Stomach (tissue), 4 donors: Measurements from ENCODE around the gene GMDS.

Source experiments
- EP300 ChIP-seq: sonication (generic); formaldehyde crosslinking; IDR thresholded peaks from one replicate; pipeline ENCODE4 v1.6.1; 2017; ENCODE audit warnings: antibody characterized with exemption
- POLR2A ChIP-seq, 4 donors: fragments of 450-650 bp; IDR thresholded peaks; one replicate each; pipeline ENCODE4 v1.6.1; 2016; ENCODE audit warnings: antibody characterized with exemption in 4 of 4, control low read depth in 2 of 4, mild to moderate bottlenecking in 1 of 4, moderate library complexity in 1 of 4
- TF ChIP-seq, protein P1 (sequence below), 7 experiments: fragments of 450-650 bp in 4 of 7; fragments of 200-600 bp in 3 of 7; sonication (generic) in 3 of 7; IDR thresholded peaks; one replicate each; pipeline ENCODE4 v1.5.1; 2016 to 2019; ENCODE audit warnings: antibody characterized with exemption in 7 of 7, control low read depth in 2 of 7, mild to moderate bottlenecking in 1 of 7

GRCh38 chr6:2275892-2276242 is 30.5 kb upstream of the GMDS start:
- TF ChIP-seq, protein P1, sequence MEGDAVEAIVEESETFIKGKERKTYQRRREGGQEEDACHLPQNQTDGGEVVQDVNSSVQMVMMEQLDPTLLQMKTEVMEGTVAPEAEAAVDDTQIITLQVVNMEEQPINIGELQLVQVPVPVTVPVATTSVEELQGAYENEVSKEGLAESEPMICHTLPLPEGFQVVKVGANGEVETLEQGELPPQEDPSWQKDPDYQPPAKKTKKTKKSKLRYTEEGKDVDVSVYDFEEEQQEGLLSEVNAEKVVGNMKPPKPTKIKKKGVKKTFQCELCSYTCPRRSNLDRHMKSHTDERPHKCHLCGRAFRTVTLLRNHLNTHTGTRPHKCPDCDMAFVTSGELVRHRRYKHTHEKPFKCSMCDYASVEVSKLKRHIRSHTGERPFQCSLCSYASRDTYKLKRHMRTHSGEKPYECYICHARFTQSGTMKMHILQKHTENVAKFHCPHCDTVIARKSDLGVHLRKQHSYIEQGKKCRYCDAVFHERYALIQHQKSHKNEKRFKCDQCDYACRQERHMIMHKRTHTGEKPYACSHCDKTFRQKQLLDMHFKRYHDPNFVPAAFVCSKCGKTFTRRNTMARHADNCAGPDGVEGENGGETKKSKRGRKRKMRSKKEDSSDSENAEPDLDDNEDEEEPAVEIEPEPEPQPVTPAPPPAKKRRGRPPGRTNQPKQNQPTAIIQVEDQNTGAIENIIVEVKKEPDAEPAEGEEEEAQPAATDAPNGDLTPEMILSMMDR (IDR thresholded peaks at IDR 0.05) = no peak
- TF ChIP-seq POLR2A (IDR thresholded peaks at IDR 0.05) (no peak), EP300 (no peak)
